HG03108 (cell line): ENCODE data around the gene KPNA4.
A peak's percentile ranks its signal among the peaks of the same experiment; 100 is the strongest.

Experiments used
- ATAC-seq: cut with Tn5 transposase; IDR thresholded peaks from one replicate; pipeline ENCODE4 v1.9.1; 2021; ENCODE audit warnings: moderate library complexity; ENCODE audit not compliant: unreplicated experiment

Gene KPNA4

DNA sequence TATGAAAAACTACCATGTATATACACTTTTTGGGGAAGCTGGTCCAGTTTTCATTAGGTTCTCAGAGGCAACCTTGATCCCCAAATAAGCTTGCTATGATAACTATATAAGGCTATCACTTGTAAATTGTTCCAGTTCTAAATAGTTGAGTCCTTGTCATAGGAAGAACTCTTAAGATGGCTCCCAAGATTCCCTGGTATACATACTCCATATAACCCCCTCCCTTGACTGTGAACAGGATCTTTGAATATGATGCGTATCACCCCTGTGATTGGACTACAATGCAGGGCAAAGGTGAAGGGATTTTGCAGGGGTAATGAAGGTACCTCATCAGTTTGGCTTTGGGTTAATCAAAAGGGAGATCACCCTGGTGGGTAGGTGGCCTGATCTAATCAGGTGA, 67.2 kb downstream of the KPNA4 start:
- no peak for ATAC-seq

- ATAC-seq: no peak
Observed at GRCh38 chr3:160490166-160490565, 75.2 kb downstream of the KPNA4 start.

DNA sequence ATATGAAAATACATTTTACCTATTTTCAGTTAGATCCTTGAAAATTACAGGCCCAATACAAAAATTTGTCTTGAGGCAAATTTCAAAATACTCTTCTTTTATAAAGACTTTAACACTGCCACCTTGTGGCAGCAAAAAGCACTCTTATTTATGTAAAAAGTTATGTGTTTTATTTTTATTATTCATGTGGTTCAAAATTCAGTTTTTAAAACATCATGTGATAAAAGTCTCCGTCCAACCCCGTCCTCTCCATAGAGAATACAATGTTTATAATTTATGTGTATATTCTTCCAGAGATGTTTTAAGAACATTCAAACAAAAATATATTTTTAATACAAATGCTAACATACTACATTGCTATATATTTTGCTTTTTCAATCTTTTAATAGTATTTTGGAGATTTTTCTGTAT, 78.9 kb downstream of the KPNA4 start:
- ATAC-seq: no peak

- no peak for ATAC-seq
Observed at GRCh38 chr3:160482796-160483195, 82.6 kb downstream of the KPNA4 start.

DNA sequence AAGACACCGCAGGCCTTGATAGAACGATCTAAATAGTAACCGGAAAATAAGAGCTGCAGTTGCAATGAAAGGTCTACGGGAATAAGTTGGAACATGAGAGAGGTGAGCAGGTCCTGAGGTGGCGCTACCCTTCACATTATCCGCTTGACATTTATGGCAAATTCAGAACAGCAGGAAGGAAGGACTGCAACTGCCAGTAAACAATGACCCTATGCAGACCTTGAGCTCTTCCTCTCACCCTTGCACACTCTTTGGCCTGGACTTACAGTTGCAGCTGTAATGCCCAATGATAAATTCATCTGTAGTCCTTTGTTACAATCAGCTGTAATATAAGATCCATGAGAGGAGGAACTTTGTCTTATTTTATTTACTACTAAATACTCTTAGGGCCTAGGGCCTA, 83.5 kb downstream of the KPNA4 start:
- ATAC-seq: no peak

- no peak for ATAC-seq
Observed at GRCh38 chr3:160480931-160481330, 84.4 kb downstream of the KPNA4 start.

DNA sequence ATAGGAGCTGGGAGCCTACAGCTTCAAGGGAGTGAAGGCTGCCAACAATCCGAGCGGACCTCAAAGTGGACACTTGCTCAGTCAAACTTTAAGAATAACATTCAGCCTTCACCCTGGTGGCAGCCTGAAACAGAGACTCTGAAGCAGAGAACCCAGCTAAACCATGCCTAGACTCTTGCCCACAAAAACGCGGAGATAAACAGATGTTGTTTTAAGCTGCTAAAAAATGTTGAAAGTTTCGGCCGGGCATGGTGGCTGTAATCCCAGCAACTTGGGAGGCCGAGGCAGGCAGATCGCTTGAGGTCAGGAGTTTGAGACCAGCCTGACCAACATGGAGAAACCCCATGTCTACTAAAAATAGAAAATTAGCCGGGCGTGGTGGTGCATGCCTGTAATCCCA, 86.0 kb downstream of the KPNA4 start:
- ATAC-seq: no peak

DNA sequence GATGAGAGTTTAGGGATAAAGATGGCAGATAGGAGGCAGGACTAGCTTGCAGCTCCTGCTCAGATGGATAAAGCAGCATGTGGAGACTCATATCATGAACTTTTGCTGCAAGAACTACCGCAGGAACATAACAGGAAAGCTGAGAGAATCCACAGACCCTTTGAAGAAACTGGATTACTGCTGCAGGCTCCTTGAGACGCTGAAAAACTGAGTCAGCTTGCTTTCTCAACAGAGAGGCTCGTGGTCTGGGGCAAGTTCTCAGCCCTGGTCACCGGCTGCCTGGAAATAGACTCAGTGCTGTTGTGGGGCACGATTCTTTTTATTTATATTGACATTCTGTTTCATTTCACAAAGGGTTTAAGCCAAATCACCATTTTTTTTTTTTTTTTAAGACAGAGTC, 87.0 kb downstream of the KPNA4 start:
- no peak for ATAC-seq

- no peak for ATAC-seq
Observed at GRCh38 chr3:160477750-160478149, 87.6 kb downstream of the KPNA4 start.

DNA sequence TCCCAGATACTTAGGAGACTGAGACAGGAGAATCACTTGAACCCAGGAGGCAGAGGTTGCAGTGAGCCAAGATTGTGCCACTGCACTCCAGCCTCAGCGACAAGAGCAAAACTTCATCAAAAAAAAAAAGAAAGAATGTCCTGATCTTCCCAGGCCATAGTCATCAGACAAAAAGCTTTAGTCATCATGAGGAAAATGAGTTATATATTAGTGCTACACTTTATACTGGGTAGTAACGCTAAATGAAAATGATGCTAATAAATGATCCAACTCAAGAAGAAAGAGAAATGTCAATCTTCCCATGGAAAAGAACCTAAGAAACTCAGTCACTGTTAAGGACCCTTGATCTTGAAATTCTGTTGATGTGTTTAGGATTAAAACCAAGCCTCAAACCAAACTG, 89.5 kb downstream of the KPNA4 start:
- no peak for ATAC-seq

- ATAC-seq: no peak
Observed at GRCh38 chr3:160475153-160475552, 90.2 kb downstream of the KPNA4 start.

DNA sequence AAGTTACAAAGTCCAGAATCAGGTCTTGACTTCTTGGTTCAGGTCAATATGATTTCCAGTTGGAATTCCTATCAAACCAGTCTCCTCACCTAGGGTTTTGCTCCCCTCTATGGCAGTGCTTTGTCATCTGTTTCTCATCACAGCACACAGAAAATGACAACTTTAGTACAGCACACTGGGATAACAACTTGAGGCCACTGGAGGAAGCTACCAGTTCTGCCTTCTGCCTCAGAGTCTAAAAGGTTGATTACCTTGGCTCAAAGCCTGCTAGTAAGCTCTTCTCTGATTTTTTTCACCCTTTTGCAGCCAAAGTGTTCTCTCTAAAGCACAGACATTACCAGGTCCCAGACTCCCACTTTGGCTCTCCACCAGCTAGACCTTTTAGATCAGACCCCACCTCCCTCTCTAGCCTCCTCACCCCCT, 90.9 kb downstream of the KPNA4 start:
- no peak for ATAC-seq

- ATAC-seq: no peak
Observed at GRCh38 chr3:160473978-160474377, 91.4 kb downstream of the KPNA4 start.

DNA sequence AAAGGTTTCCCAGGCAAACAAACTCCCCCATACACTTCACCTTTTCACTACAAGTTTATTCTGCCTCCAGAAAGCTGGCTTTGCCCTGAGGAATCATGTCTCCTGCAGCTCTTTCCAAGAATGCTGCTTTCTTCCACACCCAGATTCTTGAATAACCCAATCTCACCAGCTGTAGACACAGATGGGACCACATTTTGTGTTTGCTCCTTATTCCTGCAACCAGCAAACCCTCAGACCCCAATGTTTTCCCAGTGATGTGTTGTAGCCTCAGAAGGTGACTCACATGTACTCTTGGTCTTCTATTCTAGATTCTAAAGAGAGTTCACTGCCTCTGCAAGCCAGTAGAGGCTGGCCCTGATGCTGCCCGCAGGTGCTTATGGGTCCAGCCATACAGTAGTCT, 92.2 kb downstream of the KPNA4 start:
- ATAC-seq: no peak

GRCh38 chr3:160472344-160472743, 93.0 kb downstream of the KPNA4 start:
- peak; percentile 80 for ATAC-seq

GRCh38 chr3:160471892-160472291, 93.5 kb downstream of the KPNA4 start:
- no peak for ATAC-seq

- ATAC-seq: no peak
Observed at GRCh38 chr3:160470181-160470580, 95.2 kb downstream of the KPNA4 start.

DNA sequence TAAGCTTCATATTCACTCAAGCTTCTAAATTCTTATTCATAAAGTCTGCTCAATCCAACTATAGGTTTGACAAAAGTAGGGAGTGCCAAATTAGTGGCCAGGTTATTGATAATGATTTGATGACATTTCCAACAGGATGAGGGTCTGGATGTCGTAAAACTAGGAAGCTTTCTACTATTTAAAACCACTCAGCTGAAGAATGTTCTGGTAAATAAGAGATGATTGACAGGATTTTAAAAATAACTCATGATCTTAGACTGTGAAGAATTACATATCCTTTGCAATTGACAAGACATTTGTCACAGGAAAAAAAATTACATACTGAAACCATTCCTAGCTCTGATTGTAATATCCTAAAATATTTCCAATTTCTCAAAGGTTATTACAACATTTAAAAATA, 100.4 kb downstream of the KPNA4 start:
- no peak for ATAC-seq

- no peak for ATAC-seq
Observed at GRCh38 chr3:160464321-160464720, 101.0 kb downstream of the KPNA4 start.

- no peak for ATAC-seq
Observed at GRCh38 chr3:160460033-160460432, 105.3 kb downstream of the KPNA4 start.

DNA sequence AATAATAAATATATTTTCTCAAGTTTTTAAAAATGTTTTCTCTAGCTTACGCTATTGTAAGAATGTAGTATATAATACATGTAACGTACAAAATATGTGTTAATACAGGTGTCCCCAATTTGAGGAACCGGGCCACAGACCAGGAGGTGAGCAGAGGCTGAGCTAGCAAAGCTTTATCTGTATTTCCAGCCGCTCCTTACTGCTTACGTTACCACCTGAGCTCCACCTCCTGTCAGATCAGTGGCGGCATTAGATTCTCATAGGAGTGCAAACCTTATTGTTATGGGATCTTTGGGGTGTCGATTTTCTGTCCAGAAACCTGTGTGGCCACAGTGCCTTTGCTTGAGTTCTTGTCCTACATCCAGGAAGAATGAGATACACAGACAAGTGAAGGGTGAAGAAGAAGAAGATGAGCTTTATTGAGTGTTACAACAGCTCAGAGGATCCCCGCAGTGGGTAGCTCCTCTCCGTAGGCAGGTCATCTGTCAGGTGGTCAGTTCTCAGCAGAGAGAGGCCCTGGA, 105.9 kb downstream of the KPNA4 start:
- ATAC-seq: no peak

GRCh38 chr3:160458151-160458550, 107.2 kb downstream of the KPNA4 start:
- no peak for ATAC-seq

GRCh38 chr3:160455846-160456245, 109.5 kb downstream of the KPNA4 start:
- ATAC-seq: no peak

DNA sequence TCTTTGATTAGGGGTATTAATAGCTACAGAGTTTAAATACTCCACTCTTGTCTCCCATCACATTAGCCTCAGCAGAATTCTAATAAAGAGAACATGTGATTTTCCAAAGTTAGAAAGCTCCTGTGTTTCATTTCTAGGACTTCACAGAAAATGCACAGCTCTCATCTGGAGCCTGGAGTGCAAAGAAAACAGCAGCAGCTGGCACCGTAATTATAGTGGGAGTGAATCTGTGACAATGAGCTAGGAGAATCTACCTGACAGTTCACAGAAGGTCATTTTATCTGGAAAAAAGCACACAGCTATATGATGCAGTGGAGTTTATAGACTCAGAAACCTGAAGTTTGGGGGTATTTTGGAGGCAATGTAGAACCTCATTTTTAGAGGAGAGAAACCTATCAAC, 110.4 kb downstream of the KPNA4 start:
- no peak for ATAC-seq
